K562 (cell line): ENCODE data around the gene GALNT12. TPM values are rescaled to one million over a fixed set of nuclear protein-coding genes. Genes with fewer than 3 reads are reported as not detected.

Experiments used
- ATAC-seq: fragments of 200-7000 bp; cut with Tn5 transposase; 3 replicates; pipeline ENCODE4 v1.9.1; 2020; ENCODE audit warnings: moderate library complexity
- BruUV-seq: library from RNA; stranded (reverse); fragments of 400-500 nt; replicated peaks from 2 replicates; lab custom pipeline; 2021; lab: Mats Ljungman, UMichigan
- CTCF ChIA-PET: fragments of 300-600 bp; formaldehyde crosslinking; extraction: SDS; loops from one replicate; lab custom pipeline; 2021; ENCODE audit warnings: low intra/inter-chr PET ratio; lab: Yijun Ruan, JAX
- POLR2A ChIA-PET: fragments of 300-600, 350-650 bp; sonication (Branson Sonifier 250); formaldehyde crosslinking; extraction: SDS; loops from one replicate; lab custom pipeline; 2021; ENCODE audit warnings: antibody characterized with exemption, inconsistent platforms; lab: Yijun Ruan, JAX
- DNase-seq, 4 experiments: peaks; one replicate each; pipeline versions ENCODE4 v3.0.0 to v3.0.0-alpha.2; 2011 to 2018; ENCODE audit warnings: low spot score in 3 of 4, mixed read lengths in 3 of 4; ENCODE audit errors: extremely low read depth in 1 of 4
- FAIRE-seq: peaks from 2 replicates; lab custom pipeline; 2011; peaks lifted over from hg19 to GRCh38; lab: Jason Lieb, UNC
- H2AFZ ChIP-seq: 2 replicates; pipeline ENCODE4 v1.6.0; 2011; ENCODE audit warnings: low read depth, low read length, control low read depth, inconsistent platforms
- H3K27ac ChIP-seq: fragments of 200-600 bp; 3 replicates; pipeline ENCODE4 v1.8.0; 2011; ENCODE audit warnings: low read depth, mild to moderate bottlenecking, control low read depth, inconsistent platforms, low read length, moderate library complexity, mixed read lengths; ENCODE audit errors: extremely low read depth
- H3K27me3 ChIP-seq, 2 experiments: fragments of 300-600 bp in 1 of 2; 2 replicates in 1 of 2; 3 replicates in 1 of 2; pipeline versions ENCODE4 v1.6.0 to v1.8.0; 2011; ENCODE audit warnings: inconsistent platforms in 2 of 2, low read length in 2 of 2, mild to moderate bottlenecking in 1 of 2, mixed read lengths in 1 of 2, moderate library complexity in 1 of 2; ENCODE audit not compliant: control insufficient read depth in 2 of 2, insufficient read depth in 2 of 2
- H3K36me3 ChIP-seq: fragments of 300-600 bp; 3 replicates; pipeline ENCODE4 v1.8.0; 2011; ENCODE audit warnings: mild to moderate bottlenecking, low read length, inconsistent platforms; ENCODE audit not compliant: control insufficient read depth, insufficient read depth
- H3K4me1 ChIP-seq, 2 experiments: fragments of 200-600 bp in 1 of 2; replicated peaks in 1 of 2; 2 replicates in 1 of 2; 3 replicates in 1 of 2; pipeline versions ENCODE4 v1.5.1 to v1.8.0; 2011; ENCODE audit warnings: inconsistent platforms in 2 of 2, low read length in 2 of 2, mild to moderate bottlenecking in 1 of 2, mixed read lengths in 1 of 2, moderate library complexity in 1 of 2; ENCODE audit not compliant: control insufficient read depth in 2 of 2, insufficient read depth in 2 of 2
- H3K4me2 ChIP-seq: 2 replicates; pipeline ENCODE4 v1.6.1; 2011; ENCODE audit warnings: low read length, control low read depth, inconsistent platforms, mixed read lengths; ENCODE audit not compliant: insufficient read depth
- H3K4me3 ChIP-seq: fragments of 200-600 bp; sonication (generic), shearing (Covaris generic); 2 replicates; pipeline ENCODE4 v1.5.1; 2016; ENCODE audit warnings: control low read depth, inconsistent platforms
- H3K79me2 ChIP-seq: fragments of 200-600 bp; 3 replicates; pipeline ENCODE4 v1.8.0; 2011; ENCODE audit warnings: low read length, inconsistent platforms; ENCODE audit not compliant: control insufficient read depth, insufficient read depth
- H3K9ac ChIP-seq, 2 experiments: 2 replicates each; pipeline versions ENCODE4 v1.6.0 to v1.6.1; 2011; ENCODE audit warnings: low read depth in 2 of 2, low read length in 2 of 2, control low read depth in 1 of 2, inconsistent platforms in 1 of 2, mild to moderate bottlenecking in 1 of 2, mixed read lengths in 1 of 2; ENCODE audit not compliant: insufficient read depth in 1 of 2
- H3K9me1 ChIP-seq: one replicate; pipeline ENCODE4 v1.6.0; 2011; ENCODE audit warnings: inconsistent platforms, mild to moderate bottlenecking, low read length, moderate library complexity; ENCODE audit not compliant: control insufficient read depth, insufficient read depth
- H3K9me3 ChIP-seq: replicated peaks from 2 replicates; pipeline ENCODE4 v1.5.1; 2011; ENCODE audit warnings: low read depth, low read length, inconsistent platforms; ENCODE audit not compliant: control insufficient read depth, insufficient read depth
- H4K20me1 ChIP-seq: replicated peaks from 2 replicates; pipeline ENCODE4 v1.6.1; 2011; ENCODE audit warnings: low read length, inconsistent platforms, mixed read lengths; ENCODE audit not compliant: control insufficient read depth, insufficient read depth
- CBX5 ChIP-seq: IDR thresholded peaks from 2 replicates; pipeline ENCODE4 v1.6.1; 2014; ENCODE audit warnings: low read depth, borderline replicate concordance
- HSF4 ChIP-seq: fragments of 250-450 bp; sonication (Bioruptor Pico); IDR thresholded peaks from 2 replicates; pipeline ENCODE4 v2.1.2; 2022; ENCODE audit warnings: mild to moderate bottlenecking, moderate library complexity, borderline replicate concordance
- KAT2B ChIP-seq: IDR thresholded peaks from one replicate; pipeline ENCODE4 v1.6.1; 2012; ENCODE audit warnings: low read depth, mild to moderate bottlenecking, control low read depth, inconsistent platforms, low read length, moderate library complexity
- MXI1 ChIP-seq: IDR thresholded peaks from 2 replicates; pipeline ENCODE4 v1.6.1; 2011; ENCODE audit warnings: low read depth, mild to moderate bottlenecking, improper control_type of control experiment, low read length
- NCOA6 ChIP-seq: fragments of 450-650 bp; IDR thresholded peaks from 2 replicates; pipeline ENCODE4 v1.6.1; 2017; ENCODE audit warnings: mild to moderate bottlenecking
- NR2C1 ChIP-seq, 2 experiments: fragments of 450-650 bp; IDR thresholded peaks; 2 replicates each; pipeline ENCODE4 v1.6.1; 2017; ENCODE audit warnings: mild to moderate bottlenecking in 2 of 2, antibody characterized with exemption in 1 of 2, inconsistent platforms in 1 of 2, missing compliant biosample characterization in 1 of 2, missing genetic modification characterization in 1 of 2
- SMARCE1 ChIP-seq: fragments of 450-650 bp; IDR thresholded peaks from 2 replicates; pipeline ENCODE4 v1.7.1; 2016; ENCODE audit warnings: mild to moderate bottlenecking
- YY1 ChIP-seq, 3 experiments: IDR thresholded peaks; 2 replicates each; pipeline ENCODE4 v1.6.1; 2011; ENCODE audit warnings: low read length in 2 of 3, mild to moderate bottlenecking in 2 of 3, moderate library complexity in 2 of 3, borderline replicate concordance in 1 of 3, control low read depth in 1 of 3, low read depth in 1 of 3; ENCODE audit not compliant: insufficient read depth in 3 of 3, insufficient replicate concordance in 2 of 3, control insufficient read depth in 1 of 3, insufficient read length in 1 of 3; ENCODE audit errors: extremely low read depth in 1 of 3
- ZBTB1 ChIP-seq: sonication (generic); formaldehyde crosslinking; IDR thresholded peaks from 2 replicates; pipeline ENCODE4 v1.8.1; 2023; ENCODE audit warnings: missing genetic modification reagents, low read depth, mild to moderate bottlenecking, borderline replicate concordance
- ZNF274 ChIP-seq: IDR thresholded peaks from 2 replicates; pipeline ENCODE4 v1.6.1; 2011; ENCODE audit warnings: low read depth, mild to moderate bottlenecking, low read length, moderate library complexity, borderline replicate concordance
- ZZZ3 ChIP-seq: fragments of 450-650 bp; IDR thresholded peaks from 2 replicates; pipeline ENCODE4 v1.6.1; 2016; ENCODE audit warnings: antibody characterized with exemption, mild to moderate bottlenecking, moderate library complexity
- WGBS: fragments of 100-300 bp; shearing (Covaris generic); methylation state at CpG from one replicate; pipeline ENCODE4 v1.1.6; 2016; ENCODE audit warnings: low coverage, mixed read lengths; ENCODE audit not compliant: insufficient coverage; ENCODE audit errors: missing lambda C conversion rate; 5-methylcytosine and 5-hydroxymethylcytosine counted together
- in situ Hi-C: fragments of 300-500 bp; cut with MboI; formaldehyde crosslinking; loops from 4 replicates; pipeline ENCODE4 v1.15.0; 2018; ENCODE audit warnings: inconsistent platforms, mixed read lengths
- intact Hi-C: fragments of 100-400 bp; cut with micrococcal nuclease; formaldehyde crosslinking; loops from 2 replicates; pipeline ENCODE4 v1.14.2; 2022
- polyA plus RNA-seq, 8 experiments: library from polyadenylated mRNA; depleted of rRNA in 4 of 8; stranded (reverse) in 5 of 8; unstranded in 3 of 8; fragments of >200 nt; fragmentation: Nextera tagmentation in 2 of 8; fragmentation: Illumina TruSeq in 1 of 8; extraction: Ambion mirVana in 2 of 8; extraction: Trizol in 1 of 8; gene quantifications; 2 replicates each; pipeline versions ENCODE4 v1.2.1 to v1.2.3, GENCODE V29; 2011 to 2014; ENCODE audit warnings: inconsistent platforms in 1 of 8, missing spikeins in 1 of 8
- total RNA-seq, 7 experiments: library from RNA; depleted of rRNA in 6 of 7; stranded (reverse); fragments of >200 nt in 6 of 7; fragmentation: Illumina TruSeq in 2 of 7; extraction: Trizol in 2 of 7; gene quantifications; 2 replicates each; pipeline versions ENCODE4 v1.2.1 to v1.2.3, GENCODE V29; 2011 to 2021; ENCODE audit warnings: low replicate concordance in 1 of 7
- TF ChIP-seq, protein P1 (sequence below), 2 experiments: fragments of 450-650 bp in 1 of 2; sonication (generic) in 1 of 2; formaldehyde crosslinking; conservative IDR thresholded peaks; 2 replicates each; pipeline versions ENCODE4 v1.4.0 to v1.8.1; 2020 to 2022; ENCODE audit warnings: mild to moderate bottlenecking in 1 of 2, missing genetic modification reagents in 1 of 2

GALNT12 gene
- total and polyA plus RNA-seq, 9 of the 15 experiments (the other 6 are each of a cell fraction or from before 2014, with no cell fraction given) = 29.7 to 82.9 (median 44.2) TPM

DNA sequence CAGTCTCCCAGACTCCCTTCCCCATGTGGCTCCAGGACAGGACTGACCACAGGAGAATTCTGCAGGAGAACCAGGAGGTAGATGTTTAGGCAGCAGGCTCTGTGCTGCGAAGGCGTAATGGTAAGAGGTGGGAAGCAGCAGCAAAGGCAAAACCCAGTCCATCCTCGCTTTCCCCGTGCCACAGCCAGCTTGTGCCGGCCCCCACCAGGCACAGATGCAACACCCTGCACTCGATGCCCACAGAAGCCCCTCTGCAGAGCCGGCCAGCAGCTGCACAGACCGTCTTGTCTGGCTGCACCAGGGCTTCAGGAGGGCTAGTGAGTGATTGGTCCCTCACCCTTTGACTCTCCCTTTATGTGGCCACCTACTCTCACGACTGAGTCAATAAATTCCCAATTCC, 39.1 kb upstream of the GALNT12 start:
- WGBS = 95% methylated on average over 9 of the region's 9 CpGs
- no peak overlapping the region for H3K27ac ChIP-seq
- no TSS peak for BruUV-seq
- H3K9ac ChIP-seq = no peak overlapping the region
- no peak overlapping the region for H2AFZ ChIP-seq
- FAIRE-seq (no peak), DNase-seq (no peak), ATAC-seq (no peak)
- no peak overlapping the region for H3K4me2 ChIP-seq
- H4K20me1 ChIP-seq = no peaks in the 10 kb centered on the region
- TF ChIP-seq NR2C1 (IDR thresholded peaks at IDR 0.05) (no peak), NR2C1 (tag; IDR thresholded peaks at IDR 0.05) (no peak), HSF4 (no peak)
- no peaks in the 10 kb centered on the region for H3K9me3 ChIP-seq
- H3K79me2 ChIP-seq = no peaks in the 10 kb centered on the region
- H3K9me1 ChIP-seq = peaks cover 2% of the 10 kb centered on the region
- ChIA-PET POLR2A (interaction anchor here (0.7 kb wide), 1 partner anchor 49 kb away, joined by 3 read pairs; no protein-coding TSS in a partner anchor), CTCF (no interaction called here)
- no peaks in the 10 kb centered on the region for H3K27me3 ChIP-seq
- peaks cover 70% of the 10 kb centered on the region for H3K36me3 ChIP-seq
- intact Hi-C loops = no loop called here
- in situ Hi-C loops = no loop called here
- H3K4me1 ChIP-seq = no peaks in the 10 kb centered on the region
- H3K4me3 ChIP-seq = no peak overlapping the region

DNA sequence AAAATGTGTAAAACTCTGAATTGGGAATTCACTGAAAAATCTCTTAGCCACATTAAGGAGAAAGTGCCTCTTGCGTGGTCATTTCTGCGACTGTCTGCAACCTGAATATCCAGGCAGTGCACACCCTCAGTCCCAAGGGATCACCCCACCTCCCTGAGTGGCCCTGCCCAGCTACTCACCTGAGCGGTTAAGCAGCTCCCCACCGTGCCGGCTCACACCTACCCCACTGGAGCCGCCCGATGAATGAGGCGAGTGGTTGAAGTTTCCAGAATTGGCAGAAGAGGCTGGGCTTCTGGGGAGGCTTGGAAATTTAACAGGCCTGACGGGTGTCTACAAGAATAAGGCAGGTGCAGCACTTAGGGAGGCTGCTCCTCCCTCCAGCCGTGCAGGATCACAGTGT, 36.8 kb upstream of the GALNT12 start:
- intact Hi-C loops = no loop called here
- TF ChIP-seq MXI1 = no peak
- no peak for TF ChIP-seq ZZZ3
- TF ChIP-seq ZNF274 = no peak
- no peak for TF ChIP-seq NCOA6
- TF ChIP-seq YY1 (IDR thresholded peaks at IDR 0.05; ENCODE audit: borderline replicate concordance in 1 of 3, control insufficient read depth in 1 of 3, extremely low read depth in 1 of 3, insufficient read depth in 3 of 3, insufficient read length in 1 of 3, insufficient replicate concordance in 2 of 3, low read depth in 1 of 3, low read length in 2 of 3) = no peak
- TF ChIP-seq SMARCE1 = no peak
- no peak for TF ChIP-seq KAT2B
- TF ChIP-seq ZBTB1 (CRISPR knock-in tag) = no peak
- TF ChIP-seq CBX5 = no peak
- TF ChIP-seq, protein P1, sequence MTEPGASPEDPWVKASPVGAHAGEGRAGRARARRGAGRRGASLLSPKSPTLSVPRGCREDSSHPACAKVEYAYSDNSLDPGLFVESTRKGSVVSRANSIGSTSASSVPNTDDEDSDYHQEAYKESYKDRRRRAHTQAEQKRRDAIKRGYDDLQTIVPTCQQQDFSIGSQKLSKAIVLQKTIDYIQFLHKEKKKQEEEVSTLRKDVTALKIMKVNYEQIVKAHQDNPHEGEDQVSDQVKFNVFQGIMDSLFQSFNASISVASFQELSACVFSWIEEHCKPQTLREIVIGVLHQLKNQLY (CRISPR knock-in tag; conservative IDR thresholded peaks at IDR 0.05) = no peak
- Histone ChIP-seq H3K4me2 (no peak overlapping the region), H3K9ac (no peak overlapping the region), H3K9me1 (peaks cover 2% of the 10 kb centered on the region), H4K20me1 (no peaks in the 10 kb centered on the region), H3K4me3 (no peak overlapping the region), H3K27ac (no peak overlapping the region), H3K27me3 (no peaks in the 10 kb centered on the region), H3K4me1 (peaks cover 0 to 3% of the 10 kb centered on the region in 2 experiments; a peak in 1 of 5 replicates), H3K36me3 (peaks cover 83% of the 10 kb centered on the region), H3K79me2 (no peaks in the 10 kb centered on the region), H2AFZ (no peak overlapping the region), H3K9me3 (no peaks in the 10 kb centered on the region)
- WGBS = 98% methylated on average over 10 of the region's 10 CpGs
- BruUV-seq = no TSS peak
- DNase-seq = no peak
- ATAC-seq = no peak
- in situ Hi-C loops = loop anchor here (10.0 kb wide), 1 partner anchor 456 kb away; no protein-coding TSS in a partner anchor
- ChIA-PET CTCF (interaction anchor here (1.1 kb wide), 1 partner anchor 455 kb away, joined by 3 read pairs; no protein-coding TSS in a partner anchor), POLR2A (no interaction called here)
- FAIRE-seq = no peak
